ENCODE measurements around the gene TOM1L2. TPM values are rescaled to one million over a fixed set of nuclear protein-coding genes. Genes with fewer than 3 reads are reported as not detected.

TOM1L2 gene
- total and polyA plus RNA-seq, 8 donors: 51.2 to 71.2 (median 57.4) TPM

DNA sequence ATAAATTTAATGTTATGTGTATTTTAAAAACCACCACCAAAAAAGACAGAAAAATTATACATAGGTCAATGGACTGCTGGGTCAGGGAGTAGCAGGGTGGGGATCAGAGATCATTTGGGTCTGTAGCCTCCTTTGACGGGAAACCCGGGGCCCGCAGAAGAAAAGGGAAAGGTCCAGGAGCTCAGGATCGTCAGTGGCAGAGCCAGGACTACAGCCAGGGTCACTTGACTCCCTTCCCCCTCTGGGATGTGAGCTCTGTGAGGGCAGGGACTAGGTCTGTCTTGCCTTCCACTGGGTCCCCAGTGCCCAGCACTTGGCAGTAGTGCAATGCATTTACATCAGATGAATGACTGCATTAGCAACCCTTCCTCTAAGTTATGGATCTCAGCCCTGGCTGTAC lies 62.1 kb downstream of the TOM1L2 start:
- Histone ChIP-seq H3K4me3 (no peak overlapping the region), H3K36me3 (no peaks in the 10 kb centered on the region), H3K9me3 (no peaks in the 10 kb centered on the region), H3K27ac (no peak overlapping the region), H3K27me3 (no peaks in the 10 kb centered on the region), H3K4me1 (peaks cover 20 to 22% of the 10 kb centered on the region in 2 donors)
- intact Hi-C loops (cut with DNase I): no loop called here
- ATAC-seq: no peak
- TF ChIP-seq, protein P1, sequence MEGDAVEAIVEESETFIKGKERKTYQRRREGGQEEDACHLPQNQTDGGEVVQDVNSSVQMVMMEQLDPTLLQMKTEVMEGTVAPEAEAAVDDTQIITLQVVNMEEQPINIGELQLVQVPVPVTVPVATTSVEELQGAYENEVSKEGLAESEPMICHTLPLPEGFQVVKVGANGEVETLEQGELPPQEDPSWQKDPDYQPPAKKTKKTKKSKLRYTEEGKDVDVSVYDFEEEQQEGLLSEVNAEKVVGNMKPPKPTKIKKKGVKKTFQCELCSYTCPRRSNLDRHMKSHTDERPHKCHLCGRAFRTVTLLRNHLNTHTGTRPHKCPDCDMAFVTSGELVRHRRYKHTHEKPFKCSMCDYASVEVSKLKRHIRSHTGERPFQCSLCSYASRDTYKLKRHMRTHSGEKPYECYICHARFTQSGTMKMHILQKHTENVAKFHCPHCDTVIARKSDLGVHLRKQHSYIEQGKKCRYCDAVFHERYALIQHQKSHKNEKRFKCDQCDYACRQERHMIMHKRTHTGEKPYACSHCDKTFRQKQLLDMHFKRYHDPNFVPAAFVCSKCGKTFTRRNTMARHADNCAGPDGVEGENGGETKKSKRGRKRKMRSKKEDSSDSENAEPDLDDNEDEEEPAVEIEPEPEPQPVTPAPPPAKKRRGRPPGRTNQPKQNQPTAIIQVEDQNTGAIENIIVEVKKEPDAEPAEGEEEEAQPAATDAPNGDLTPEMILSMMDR (IDR thresholded peaks at IDR 0.05): no peak
- DNase-seq: no peak

DNA sequence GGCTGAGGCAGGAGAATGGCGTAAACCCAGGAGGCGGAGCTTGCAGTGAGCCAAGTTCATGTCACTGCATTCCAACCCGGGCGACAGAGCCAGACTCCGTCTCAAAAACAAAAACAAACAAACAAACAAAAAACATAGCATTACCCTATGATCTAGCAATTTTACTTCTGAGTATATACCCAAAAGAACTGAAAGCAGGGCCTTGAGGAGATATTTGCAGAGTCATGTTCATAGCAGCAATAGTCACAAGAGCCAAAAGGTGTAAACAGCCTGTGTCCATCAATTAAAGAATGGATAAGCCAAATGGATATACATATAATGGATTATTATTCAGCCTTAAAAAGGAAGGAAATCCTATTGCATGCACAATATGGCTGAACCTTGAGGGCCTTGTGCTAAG lies 63.1 kb downstream of the TOM1L2 start:
- no peaks in the 10 kb centered on the region for H3K36me3 ChIP-seq
- TF ChIP-seq, protein P1 (IDR thresholded peaks at IDR 0.05): no peak
- intact Hi-C loops (cut with DNase I): no loop called here
- H3K9me3 ChIP-seq: no peaks in the 10 kb centered on the region
- peaks cover 12 to 19% of the 10 kb centered on the region in 2 donors for H3K4me1 ChIP-seq
- ATAC-seq: no peak
- no peak overlapping the region for H3K27ac ChIP-seq
- H3K27me3 ChIP-seq: no peaks in the 10 kb centered on the region
- no peak for DNase-seq
- H3K4me3 ChIP-seq: no peak overlapping the region

DNA sequence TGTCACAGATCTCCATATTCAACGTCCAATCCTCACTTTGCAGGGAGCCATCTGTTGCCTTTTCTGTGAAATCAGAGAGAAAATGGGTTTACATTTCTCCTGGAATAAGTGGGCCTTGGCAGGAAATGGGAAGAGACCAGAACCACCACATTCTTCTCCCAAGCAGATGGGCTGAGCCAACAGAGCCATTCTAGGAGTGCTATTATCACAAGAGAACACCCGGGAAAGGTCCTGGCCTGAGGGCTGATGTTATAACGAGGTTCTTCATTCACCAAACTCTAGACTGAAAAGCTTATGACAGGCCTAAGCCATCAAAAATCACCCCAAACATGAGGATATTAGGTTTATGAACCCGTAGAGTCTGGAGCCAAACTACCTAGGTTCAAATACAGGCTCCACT lies 64.7 kb downstream of the TOM1L2 start:
- no peaks in the 10 kb centered on the region for H3K36me3 ChIP-seq
- TF ChIP-seq, protein P1 (IDR thresholded peaks at IDR 0.05): no peak
- no peak for ATAC-seq
- no peak overlapping the region for H3K27ac ChIP-seq
- no peaks in the 10 kb centered on the region for H3K27me3 ChIP-seq
- DNase-seq: no peak
- intact Hi-C loops (cut with DNase I): no loop called here
- no peaks in the 10 kb centered on the region for H3K9me3 ChIP-seq
- peaks cover 6 to 14% of the 10 kb centered on the region in 2 donors for H3K4me1 ChIP-seq
- no peak overlapping the region for H3K4me3 ChIP-seq

DNA sequence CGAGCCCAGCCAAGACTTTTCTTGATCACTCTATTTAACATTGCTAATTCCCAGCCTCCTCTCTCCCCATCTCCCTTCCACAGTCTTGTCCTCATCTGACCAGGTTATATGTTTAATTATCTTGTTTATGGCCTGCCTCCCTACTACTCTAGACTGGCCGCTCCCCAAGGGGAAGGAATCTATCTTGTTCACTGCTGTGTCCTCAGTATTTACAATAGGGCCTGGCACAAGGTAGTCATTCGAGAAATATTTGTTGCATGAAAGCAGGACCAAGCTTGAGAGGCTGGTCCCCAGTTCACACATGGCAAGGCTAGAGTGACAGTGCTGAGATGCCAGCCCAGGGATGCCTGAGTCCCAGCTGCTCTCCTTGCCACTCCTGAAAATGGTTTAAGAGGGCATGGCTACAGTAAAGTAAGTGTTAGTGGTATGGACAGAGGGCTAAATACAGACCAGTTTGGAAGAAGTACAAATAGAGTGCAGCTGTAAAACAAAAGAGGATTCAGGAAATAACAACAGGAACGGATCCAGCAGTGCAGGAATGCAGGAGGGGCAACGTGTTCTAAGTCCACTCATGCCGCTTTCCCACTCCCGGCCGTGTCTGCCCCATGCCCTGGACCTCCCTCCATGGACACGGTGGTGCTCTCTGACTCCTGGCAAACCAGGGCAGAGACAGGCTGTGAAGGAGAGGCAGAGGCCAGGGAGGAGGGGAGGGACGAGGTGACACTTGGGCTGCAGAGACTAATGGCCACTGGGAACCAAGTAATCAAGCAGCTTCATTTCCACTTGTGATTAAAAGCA lies 65.6 kb downstream of the TOM1L2 start:
- Histone ChIP-seq H3K27me3 (no peaks in the 10 kb centered on the region), H3K27ac (peak overlapping the region in 1 of 2 donors; percentile 4), H3K9me3 (no peaks in the 10 kb centered on the region), H3K4me3 (no peak overlapping the region), H3K36me3 (no peaks in the 10 kb centered on the region), H3K4me1 (peaks cover 6 to 14% of the 10 kb centered on the region in 2 donors)
- DNase-seq: no peak
- no peak for ATAC-seq
- TF ChIP-seq, protein P1 (IDR thresholded peaks at IDR 0.05): no peak
- intact Hi-C loops (cut with DNase I): no loop called here

DNA sequence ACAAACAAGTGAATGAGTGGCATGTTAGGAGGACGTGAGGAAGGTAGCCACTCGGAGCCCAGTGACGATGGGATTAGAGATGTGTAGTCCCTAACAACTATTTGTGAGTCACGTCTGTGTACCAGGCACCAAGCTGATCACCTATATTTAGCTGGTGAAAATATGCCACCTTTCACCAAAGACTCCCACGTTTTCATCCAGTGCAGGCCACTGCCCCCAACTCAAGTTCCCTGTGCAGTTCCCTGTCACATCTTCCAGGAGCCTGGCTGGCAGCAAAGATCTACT lies 67.2 kb downstream of the TOM1L2 start:
- Histone ChIP-seq H3K9me3 (no peaks in the 10 kb centered on the region), H3K4me1 (peaks cover 22 to 26% of the 10 kb centered on the region in 2 donors), H3K27ac (no peak overlapping the region), H3K36me3 (no peaks in the 10 kb centered on the region), H3K27me3 (no peaks in the 10 kb centered on the region), H3K4me3 (no peak overlapping the region)
- TF ChIP-seq, protein P1 (IDR thresholded peaks at IDR 0.05): no peak
- DNase-seq (no peak), ATAC-seq (no peak)
- intact Hi-C loops (cut with DNase I): no loop called here
